NCI-H1417 (cell line): ENCODE measurements around the gene CFTR.
A peak's percentile ranks its signal among the peaks of the same experiment; 100 is the strongest.

Source experiments
- DNase-seq, 3 experiments: peaks; one replicate each; lab custom pipeline; 2025; lab: John Stamatoyannopoulos, UW

CFTR gene

GRCh38 chr7:117588352-117588794, 108.5 kb downstream of the CFTR start:
- no peak for DNase-seq

- DNase-seq, result no peak
Measured at GRCh38 chr7:117590191-117590590, 110.4 kb downstream of the CFTR start.

DNA sequence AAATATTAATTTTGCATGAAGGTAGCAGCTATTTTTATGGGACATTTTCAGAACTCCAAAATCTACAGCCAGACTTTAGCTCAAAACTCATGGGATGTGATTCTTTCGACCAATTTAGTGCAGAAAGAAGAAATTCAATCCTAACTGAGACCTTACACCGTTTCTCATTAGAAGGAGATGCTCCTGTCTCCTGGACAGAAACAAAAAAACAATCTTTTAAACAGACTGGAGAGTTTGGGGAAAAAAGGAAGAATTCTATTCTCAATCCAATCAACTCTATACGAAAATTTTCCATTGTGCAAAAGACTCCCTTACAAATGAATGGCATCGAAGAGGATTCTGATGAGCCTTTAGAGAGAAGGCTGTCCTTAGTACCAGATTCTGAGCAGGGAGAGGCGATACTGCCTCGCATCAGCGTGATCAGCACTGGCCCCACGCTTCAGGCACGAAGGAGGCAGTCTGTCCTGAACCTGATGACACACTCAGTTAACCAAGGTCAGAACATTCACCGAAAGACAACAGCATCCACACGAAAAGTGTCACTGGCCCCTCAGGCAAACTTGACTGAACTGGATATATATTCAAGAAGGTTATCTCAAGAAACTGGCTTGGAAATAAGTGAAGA, 112.3 kb downstream of the CFTR start:
- DNase-seq, result no peak

- DNase-seq, result no peak
Measured at GRCh38 chr7:117596134-117596533, 116.3 kb downstream of the CFTR start.

GRCh38 chr7:117597755-117598154, 117.9 kb downstream of the CFTR start:
- peak in 1 of 3 experiments; percentile 65 for DNase-seq

GRCh38 chr7:117600911-117601310, 121.1 kb downstream of the CFTR start:
- DNase-seq, result no peak

DNA sequence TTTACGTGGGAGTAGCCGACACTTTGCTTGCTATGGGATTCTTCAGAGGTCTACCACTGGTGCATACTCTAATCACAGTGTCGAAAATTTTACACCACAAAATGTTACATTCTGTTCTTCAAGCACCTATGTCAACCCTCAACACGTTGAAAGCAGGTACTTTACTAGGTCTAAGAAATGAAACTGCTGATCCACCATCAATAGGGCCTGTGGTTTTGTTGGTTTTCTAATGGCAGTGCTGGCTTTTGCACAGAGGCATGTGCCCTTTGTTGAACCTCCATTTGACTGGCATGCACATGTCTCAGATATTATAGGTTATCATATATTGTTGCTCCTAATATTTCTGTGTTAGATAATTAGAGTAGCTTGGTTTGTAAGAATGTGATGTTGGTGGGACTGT, 123.8 kb downstream of the CFTR start:
- DNase-seq, result no peak

DNA sequence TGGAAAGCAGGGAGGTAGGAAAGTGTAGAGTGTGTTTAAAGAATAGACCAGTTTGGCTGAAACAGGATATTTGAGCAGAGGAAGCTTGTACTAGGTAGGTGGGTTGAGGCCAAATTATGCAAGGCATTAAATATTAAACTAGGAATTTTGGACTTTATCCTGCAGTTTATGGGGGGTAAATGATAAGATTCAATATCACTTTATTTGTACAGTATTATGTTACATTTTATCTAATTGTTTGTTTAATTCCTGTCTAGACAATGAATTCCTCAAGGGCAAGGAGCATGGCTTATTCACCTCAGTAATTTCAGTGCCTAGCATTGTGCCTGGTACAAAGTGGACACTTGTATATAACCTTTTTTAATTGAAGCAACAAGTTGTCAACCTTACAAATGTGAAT, 125.9 kb downstream of the CFTR start:
- DNase-seq, result no peak

- DNase-seq, result no peak
Measured at GRCh38 chr7:117606132-117606531, 126.3 kb downstream of the CFTR start.

DNA sequence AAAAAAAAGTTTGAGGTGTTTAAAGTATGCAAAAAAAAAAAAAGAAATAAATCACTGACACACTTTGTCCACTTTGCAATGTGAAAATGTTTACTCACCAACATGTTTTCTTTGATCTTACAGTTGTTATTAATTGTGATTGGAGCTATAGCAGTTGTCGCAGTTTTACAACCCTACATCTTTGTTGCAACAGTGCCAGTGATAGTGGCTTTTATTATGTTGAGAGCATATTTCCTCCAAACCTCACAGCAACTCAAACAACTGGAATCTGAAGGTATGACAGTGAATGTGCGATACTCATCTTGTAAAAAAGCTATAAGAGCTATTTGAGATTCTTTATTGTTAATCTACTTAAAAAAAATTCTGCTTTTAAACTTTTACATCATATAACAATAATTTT, 130.6 kb downstream of the CFTR start:
- DNase-seq, result no peak

DNA sequence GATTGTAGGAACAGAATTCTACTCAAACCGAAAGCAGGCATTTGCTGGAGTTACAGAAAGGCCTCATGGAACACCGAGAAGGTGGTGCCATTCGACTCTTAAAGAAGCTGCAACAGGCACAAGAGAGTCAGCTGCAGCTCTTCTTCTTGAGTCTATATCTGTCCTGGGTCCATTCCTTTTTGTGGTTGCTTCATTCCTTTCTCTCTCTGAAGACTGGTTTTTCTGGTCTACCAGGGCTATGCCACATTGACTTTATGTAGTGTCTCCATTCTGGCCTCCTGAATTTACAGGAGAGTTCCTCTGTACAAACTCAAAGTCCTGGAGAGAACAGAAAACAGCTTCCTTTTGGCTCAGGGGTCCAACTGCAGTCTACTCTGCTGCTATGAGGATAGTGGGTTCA, 132.8 kb downstream of the CFTR start:
- peak in 2 of 3 experiments; percentile 38 to 72 for DNase-seq

GRCh38 chr7:117616694-117617093, 136.9 kb downstream of the CFTR start:
- no peak for DNase-seq

GRCh38 chr7:117619681-117620080, 139.9 kb downstream of the CFTR start:
- DNase-seq, result no peak

GRCh38 chr7:117621075-117621618, 141.3 kb downstream of the CFTR start:
- no peak for DNase-seq

DNA sequence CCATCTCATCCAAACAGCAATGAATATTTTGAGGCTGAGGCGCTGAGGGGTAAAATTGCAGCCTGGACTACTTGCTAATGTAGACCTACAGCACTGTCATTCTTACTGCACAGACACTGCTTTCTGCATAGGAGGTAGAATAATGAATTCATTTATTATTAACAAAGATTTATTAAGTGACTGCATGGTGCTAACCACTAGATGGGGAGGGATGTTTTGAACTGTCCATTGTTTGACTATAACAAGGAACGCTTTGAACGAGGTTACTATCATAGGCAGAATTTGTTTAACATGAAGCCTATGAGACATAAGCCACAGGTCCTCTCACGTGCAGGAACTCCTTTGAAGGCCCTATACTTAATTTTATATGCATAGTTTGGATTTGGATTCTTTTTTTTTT, 143.8 kb downstream of the CFTR start:
- DNase-seq, result peak in 1 of 3 experiments; percentile 16

DNA sequence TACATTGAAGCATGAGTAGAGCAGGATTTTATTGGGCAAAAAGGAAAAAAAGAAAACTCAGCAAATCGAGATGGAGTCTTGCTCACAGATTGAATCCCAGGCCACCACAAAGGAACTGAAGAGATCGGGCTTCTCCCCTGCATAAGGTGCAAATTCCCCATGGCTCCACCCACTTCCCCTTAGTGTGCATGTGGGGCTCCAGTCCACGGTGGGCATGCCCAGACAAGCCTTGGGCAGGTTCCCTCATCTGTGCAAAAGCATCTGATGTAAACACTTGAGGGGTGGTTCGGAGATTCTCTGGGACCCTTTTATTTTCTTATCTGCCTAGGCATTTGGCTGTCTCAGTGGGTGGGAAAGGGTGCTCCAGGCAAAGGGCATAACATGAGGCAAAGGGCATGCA, 150.7 kb downstream of the CFTR start:
- DNase-seq, result peak in 1 of 3 experiments; percentile 42

- DNase-seq, result no peak
Measured at GRCh38 chr7:117630907-117631564, 151.2 kb downstream of the CFTR start.

DNA sequence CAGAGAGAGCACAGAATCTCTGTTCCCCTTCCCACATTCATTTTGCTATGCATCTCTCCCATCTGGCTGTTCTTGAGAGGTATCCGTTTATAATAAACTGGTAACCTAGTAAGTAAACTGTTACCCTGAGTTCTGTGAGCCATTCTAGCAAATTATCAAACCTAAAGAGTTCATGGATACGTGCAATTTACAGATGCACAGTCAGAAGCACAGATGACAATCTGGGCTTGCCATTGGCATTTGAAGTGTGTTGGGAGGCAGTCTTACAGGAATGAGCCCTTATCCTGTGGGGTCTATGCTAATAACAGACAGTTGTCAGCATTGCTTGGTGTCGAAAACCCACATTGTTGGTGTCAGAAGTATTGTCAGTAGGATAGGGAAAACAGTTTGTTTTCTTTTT, 151.8 kb downstream of the CFTR start:
- DNase-seq, result no peak

DNA sequence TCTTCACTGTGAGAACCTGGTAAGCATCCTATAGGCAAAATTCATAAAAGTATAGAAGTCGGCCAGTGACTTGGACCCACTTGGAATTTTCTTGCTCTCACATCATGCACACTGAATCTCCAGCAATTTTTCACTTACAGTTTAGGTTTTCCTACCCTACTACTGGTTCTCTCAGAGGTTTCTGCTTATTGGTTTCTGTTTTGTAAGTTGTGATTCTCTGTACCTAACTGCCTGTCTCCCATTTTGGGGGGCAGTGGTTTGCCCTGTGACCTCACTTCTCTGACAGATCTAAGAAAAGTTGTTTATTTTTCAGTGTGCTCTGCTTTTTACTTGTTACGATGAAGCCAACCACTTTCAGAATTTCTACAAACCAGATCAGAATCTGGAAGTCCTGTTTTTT, 158.1 kb downstream of the CFTR start:
- DNase-seq, result no peak

DNA sequence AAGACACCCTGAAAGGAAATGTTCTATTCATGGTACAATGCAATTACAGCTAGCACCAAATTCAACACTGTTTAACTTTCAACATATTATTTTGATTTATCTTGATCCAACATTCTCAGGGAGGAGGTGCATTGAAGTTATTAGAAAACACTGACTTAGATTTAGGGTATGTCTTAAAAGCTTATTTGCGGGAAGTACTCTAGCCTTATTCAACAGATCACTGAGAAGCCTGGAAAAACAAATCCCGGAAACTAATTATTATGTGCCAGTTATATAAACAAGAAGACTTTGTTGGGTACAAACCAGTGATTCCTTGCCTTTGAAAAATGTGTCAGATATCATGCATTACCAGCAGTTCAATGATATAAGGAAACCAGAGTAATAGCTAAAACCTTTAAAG, 160.1 kb downstream of the CFTR start:
- DNase-seq, result peak in 1 of 3 experiments; percentile 50

GRCh38 chr7:117640465-117640864, 160.6 kb downstream of the CFTR start:
- peak in 1 of 3 experiments; percentile 57 for DNase-seq

DNA sequence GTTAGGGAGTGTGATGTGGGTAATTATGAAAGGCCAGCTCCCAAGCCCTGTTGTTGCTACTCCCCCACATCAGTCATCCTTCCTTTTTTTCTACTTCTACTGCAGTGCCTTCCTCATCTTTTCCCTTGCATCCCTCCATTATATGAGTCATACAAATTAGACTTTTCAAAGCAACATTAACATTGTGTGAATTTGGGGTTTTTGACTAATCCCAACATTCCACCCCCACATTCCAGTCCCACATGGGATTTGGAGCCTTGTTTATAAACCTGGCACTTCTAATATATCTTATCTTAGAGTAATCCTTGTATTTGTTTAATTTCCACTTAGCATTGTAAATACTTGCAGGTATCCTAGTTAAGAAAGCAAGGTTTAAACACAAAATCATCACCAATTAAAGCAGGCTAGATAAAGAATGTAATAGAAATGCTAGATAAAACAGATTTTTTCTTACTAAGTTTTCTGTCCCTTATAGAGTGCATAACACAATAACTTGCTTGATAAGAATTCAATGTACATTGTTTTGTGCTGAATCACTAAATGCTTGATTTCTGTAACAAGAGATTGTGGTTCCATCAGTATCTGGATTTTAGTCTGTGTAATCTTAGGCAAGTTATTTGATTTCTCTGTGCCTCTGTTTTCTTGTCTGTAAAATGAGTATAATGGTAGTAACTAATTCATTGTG, 165.8 kb downstream of the CFTR start:
- no peak for DNase-seq
